Ureter (tissue), 1 donor: ENCODE results near the gene KLF15. TPM values are rescaled to one million over a fixed set of nuclear protein-coding genes. Genes with fewer than 3 reads are reported as not detected.
"Not testable (repeated sequence)": the region's sequence is repeated elsewhere in the genome, so short reads cannot be mapped to it uniquely, and the experiment has no call there.

Experiments
- DNase-seq: peaks from one replicate; pipeline ENCODE4 v3.0.0-alpha.2; 2020; ENCODE audit warnings: low spot score
- total RNA-seq: library from RNA; stranded (reverse); gene quantifications from one replicate; pipeline ENCODE4 v1.2.4, GENCODE V29; 2023
- donor health status: DM: yes; HTN: yes; CAD: no.

KLF15 gene
- total RNA-seq, 1 donor from 2014 or later, result 18.9 TPM

DNA sequence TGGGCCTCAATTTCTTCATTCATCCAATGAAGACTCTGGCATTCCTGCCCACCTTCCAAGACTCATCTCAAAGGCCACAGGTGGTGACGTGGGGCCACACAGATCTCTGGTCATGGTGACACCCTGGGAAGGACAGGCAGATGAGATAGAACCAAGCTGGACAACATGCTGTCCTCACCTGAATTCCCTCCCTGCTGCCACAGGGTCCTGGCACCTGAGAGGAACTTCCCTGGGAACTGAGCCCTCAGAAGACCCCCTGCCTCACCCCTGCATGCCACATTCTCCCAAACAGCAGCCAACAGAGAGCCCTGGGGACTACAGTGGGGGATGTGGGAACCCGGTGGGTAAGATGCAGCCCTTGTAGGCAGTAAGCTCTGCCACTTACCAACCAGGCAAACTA is 10.7 kb downstream of the KLF15 start:
- DNase-seq, result peak; percentile 29

DNA sequence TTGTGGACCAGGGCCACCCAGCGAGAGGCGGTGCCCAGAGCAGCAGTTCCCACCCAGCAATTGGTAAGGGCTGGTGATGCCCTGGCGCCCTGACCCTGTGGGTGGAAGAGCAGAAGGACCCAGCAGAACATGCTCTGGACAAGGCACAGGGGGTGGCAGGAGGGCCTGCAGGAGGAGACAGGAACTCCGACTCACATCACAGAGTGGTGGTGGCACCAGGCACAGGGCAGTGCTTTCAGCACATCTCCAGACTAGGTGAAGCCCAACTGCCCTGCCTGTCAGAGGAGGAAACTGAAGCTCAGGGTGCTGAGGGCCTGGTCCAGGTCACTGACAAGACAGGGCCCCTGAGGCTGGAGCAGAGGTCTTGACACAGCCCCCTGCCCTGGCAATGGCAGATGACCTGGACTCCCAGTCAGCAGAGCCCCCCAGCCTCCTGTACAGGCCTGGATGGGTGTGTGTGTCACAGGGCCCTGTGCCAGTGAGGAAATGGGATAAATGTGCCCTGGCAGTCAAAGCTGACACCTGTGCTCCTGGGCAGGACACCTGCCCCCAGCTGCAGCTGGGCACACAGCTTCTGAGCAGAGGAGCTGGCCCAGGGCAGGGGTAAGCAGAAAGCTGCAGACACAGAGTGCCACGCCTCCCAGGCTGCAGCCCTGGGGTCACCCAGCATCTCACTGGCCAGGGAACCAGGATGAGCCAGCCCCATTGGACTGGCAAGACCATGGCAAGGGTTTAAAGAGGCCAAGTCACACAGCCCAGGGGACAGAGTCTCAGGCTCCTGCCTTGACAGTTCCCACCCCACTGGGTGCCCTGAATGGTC is 11.4 kb downstream of the KLF15 start:
- DNase-seq, result peak; percentile 34

DNA sequence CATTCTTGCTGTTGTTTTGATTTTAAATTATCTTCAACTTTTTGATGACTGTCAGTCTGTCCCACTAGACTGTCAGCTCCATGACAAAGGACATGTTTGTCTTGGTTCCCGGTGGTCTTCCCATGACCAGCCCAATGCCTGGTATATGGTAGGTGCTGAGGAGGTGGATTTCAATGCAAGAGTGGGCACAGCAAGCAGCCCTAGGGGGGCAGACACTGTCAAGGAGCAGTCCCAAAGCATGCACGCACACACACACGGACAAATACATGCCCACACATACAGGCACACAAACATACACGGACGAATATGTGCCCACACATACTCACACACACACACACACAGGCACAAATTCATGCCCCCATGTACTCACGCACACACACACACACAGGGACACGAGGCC is 12.0 kb downstream of the KLF15 start:
- no peak for DNase-seq

DNA sequence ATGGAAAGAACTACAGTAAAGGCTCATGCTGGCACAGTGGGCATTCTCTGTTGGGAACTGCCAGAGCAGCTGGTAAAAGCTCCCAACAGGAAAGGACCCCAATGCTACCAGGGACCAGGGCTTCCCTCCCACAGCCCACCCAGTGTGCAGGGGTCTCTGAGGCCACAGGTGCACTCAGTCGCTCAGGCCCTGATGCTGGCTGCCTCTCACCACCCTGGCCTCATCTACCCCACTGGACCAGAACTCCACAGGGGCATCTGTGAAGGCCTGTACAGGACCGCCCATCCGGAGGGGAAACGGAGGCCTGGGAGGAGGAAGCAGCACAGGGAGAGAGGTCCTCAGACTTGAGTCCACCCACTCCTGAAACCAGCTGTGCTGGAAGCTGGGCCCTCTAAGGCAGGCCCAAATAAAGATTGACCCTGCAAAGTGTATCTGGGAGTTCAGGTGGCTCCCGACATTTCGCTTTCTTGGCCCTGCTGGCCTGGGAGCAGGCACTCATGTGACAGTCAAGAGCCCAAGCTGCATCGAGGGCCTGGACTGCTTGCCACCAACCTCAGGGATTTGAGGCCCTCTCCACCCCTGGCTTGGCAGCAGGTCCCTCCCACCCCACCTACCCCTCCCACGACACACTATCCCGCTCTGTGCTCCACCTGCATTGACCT is 12.7 kb downstream of the KLF15 start:
- DNase-seq, result peak; percentile 38

DNA sequence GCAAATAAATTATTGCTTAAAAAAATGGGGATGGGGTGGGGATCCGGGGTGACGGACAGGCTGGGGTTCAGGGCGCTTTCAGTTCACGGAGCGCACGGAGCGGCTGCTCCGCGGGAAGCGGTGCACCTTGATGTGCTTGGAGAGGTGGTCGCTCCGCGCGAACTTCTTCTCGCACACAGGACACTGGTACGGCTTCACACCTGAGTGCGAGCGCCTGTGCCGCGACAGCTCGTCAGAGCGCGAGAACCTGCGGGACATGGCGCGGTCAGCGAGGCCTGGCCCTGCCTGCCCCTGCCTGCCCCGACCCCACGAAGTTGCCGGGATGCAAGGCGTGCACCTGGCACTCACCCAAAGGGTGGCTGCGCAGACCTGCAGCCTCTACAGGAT is 13.6 kb downstream of the KLF15 start:
- peak; percentile 37 for DNase-seq

DNA sequence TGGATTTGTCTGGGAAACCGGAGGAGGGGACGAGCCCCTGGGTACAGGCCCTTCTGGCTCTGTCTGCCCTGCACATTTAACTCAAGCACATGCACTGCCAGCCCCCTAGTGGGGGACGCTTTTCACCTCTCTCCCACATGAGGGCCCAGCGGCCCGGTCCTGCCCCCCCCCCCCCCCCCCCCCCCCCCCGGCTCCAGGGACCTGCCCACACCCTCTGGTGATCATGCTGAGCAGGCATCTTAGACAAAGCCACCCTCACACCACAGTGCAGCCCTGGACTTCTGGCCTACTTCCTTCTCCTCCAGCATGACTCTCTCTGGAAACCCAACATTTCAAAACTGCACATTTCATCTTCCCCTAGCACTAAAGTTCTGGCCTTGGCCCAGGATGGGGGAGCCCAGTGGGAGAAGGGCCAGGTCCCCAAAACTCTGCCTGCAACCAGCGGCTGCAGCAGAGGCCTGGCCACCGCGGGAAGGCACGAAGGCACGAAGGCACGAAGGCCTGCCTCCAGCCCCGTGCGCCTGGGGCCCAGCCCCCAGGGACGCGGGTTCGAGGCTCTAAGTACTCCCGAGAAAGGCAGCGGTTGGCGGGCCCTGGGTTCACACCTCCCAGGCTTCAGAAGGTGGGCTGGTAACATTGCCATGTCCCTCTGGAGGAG is 14.1 kb downstream of the KLF15 start:
- DNase-seq, result peak; percentile 42

DNA sequence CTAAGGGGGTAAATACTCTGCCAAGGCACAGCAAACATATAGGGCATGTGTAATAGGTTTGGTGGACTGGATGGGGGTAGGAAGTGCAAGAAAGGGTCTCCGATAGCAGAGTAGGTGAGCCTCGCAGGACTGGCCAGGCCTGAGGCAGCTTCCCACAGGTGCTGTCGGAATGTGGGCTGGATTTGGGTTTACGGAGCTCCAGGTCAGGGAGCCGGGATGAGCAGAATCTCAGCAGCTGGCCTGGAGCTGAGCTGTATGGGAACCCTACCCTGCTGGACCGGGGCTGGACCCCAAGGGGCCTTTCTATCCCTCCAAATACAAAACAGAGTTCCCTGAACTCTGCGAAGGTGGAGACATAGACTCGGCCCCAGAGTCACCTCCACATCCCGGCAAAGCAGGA is 15.0 kb downstream of the KLF15 start:
- peak; percentile 24 for DNase-seq

DNA sequence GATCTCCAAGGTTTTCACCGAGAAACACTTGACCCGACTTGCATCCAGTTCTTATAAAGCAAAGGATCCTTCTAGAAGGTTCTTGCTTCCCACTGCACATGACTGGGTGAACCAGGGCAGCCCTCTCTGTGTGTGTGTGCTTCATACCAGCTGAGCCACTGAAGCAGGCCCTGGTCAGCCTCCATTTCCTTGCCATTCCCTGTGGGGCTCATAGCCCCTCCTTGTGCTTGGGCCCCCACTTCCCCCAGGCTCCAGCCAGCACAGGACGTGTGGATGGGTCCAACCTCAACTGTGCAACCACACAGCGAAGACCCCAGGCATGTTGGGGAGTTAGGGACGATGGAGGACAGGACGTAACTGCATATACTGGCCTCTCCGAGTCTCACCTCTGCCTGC is 15.5 kb downstream of the KLF15 start:
- peak; percentile 27 for DNase-seq

DNA sequence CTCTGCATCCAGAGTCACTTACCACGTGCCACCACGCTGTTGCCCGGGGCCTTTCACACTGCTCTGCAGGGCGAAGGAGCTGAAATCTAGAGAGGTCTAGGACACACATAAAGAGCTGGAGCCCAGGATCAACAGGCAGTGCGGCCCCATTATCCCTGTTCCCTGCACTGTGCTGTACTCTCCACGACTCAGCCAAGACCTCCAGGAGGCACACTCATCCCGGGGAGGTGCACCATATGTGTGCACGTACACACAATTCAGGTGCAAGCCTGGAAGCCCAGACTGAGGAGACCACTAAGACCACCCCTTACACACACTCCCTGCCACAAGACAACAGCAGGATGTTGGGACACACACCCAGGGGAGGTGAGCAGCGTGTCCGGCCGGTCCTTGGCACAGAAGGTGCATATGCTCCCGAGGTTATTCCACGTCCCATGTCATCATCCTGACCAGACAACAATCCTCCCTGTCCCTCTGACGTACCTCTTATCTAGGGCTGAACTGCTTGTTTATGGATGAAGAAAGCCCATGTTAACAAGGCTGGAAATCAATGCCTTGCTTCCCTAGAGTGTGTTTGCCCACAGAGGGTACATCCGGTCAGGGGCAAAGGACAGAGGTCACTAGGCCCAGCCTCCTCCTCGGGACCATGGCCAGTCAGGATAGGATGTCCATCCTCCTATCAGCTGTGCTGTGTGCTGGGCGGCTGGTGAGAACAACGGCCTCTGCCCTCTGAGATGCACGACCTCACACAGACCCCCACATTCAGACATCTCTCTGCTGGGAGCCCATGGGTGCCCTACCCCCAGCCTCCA is 16.1 kb downstream of the KLF15 start:
- DNase-seq, result peak; percentile 35

DNA sequence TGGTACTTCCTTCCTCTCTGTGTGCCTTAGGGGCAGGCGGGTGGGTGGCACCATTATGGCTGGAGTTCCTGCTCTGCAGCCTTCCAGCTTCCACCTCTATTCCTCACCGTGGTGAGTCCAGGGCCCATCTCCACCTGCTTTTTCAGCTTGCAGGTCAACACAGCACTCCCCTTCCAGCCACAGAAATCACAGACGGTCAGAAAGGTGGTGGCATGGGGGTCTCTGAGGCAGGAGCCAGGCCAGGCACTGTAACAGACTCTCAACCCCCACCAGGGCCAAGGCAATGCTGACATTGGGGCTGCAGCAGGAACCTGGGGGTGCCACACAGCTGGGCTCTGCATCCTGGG is 16.6 kb downstream of the KLF15 start:
- peak; percentile 25 for DNase-seq

DNA sequence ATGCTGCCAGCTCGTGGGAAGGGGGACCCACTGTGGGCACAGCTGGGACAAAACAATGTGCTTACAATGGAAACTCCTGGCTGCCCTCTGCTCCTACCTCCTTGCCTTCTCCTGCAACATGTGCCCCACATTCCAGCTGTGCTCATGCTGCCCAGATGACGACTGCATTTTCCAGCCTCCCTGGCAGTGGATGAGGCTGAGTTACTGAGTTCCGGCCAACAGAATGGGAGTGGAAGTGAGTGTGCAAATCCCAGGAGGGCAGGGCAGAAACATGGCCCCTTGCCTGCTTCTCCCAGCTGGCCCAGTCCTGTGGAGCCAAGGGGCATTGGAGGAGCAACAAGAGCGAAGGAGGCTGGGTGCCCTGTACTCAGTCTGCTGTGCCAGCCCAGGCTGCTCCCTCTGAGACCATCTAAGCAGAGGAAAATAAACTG is 17.1 kb downstream of the KLF15 start:
- peak; percentile 37 for DNase-seq

DNA sequence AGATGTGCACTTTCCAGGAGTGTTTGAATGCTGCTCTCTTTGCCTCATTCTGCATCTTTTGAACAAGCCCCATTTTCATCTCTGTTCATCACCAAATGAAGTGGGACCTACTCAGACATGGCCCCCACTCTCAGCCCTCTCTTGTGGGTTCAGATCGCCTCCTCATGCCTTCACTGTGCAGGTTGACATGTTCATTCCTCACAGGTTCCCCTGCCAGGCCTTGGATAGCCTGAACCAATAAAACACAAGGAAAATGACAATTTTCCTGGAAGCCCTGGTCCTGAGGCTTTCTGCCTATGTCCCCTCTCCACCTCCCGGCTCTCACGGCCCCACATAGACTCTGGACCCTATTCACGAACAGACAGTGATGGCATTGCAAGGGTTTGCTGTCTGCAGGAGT is 17.7 kb downstream of the KLF15 start:
- no peak for DNase-seq

DNA sequence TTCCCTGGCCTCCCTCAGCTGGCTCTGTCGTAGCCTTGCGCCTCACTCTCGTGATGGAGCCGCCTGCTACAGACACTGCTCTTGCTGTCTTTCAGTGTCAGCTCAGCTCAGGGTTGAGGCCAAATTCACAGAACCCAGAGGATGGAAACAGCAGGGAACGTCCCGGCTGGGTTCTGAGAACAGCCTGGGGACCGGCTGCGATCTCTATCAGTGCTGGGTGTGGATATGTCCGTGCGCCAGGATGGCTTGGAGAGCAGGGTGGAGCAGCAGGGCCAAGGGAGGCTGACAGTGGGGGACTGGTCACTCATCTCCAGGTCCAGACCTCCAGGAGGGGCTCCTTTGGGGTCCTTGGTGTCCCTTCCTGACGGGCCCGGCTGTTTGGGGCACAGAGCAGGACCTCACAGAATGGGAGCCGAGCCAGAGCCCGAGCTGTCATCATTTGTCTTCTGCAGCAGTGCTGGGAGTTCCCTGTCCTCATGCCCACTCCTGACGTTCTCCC is 18.4 kb downstream of the KLF15 start:
- peak; percentile 36 for DNase-seq

DNA sequence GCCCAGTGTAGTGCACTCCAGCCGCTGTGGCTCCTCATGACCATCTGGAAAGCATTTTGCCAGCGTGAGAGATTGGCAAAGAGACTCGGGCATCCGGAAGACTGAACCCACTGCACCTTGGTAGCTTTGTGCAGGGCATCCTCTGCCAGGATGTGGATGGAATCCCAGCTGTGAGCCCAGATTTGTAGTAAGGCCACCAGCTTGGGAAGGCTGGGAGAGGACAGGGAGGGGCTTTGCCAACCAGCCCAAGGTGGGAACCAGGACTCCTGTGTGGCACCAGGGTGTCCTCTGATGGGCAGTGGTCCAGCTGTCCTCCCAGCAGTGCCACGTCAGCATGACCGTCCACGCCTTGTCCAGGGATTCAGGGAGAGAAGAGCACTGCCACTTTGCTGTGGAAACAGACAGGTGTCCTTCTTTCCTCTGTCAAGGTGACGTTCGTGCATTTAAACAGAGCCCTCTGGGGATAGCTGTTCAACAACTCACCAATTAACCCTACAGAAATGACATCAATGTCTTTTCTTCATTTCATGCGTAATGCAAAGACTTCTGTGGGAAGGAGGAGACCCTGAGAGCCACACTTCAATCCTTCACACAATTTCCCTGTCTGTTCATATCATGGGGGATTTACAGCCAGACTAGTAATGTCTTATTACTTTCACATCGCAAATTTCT is 19.1 kb downstream of the KLF15 start:
- DNase-seq, result peak; percentile 29

DNA sequence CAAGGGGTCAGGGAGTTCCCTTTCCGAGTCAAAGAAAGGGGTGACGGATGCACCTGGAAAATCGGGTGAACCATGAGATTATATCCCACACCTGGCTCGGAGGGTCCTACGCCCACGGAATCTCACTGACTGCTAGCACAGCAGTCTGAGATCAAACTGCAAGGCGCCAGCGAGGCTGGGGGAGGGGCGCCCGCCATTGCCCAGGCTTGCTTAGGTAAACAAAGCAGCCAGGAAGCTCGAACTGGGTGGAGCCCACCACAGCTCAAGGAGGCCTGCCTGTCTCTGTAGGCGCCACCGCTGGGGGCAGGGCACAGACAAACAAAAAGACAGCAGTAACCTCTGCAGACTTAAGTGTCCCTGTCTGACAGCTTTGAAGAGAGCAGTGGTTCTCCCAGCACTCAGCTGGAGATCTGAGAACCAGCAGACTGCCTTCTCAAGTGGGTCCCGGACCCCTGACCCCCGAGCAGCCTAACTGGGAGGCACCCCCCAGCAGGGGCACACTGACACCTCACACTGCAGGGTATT is 25.3 kb downstream of the KLF15 start:
- not testable (repeated sequence) for DNase-seq

DNA sequence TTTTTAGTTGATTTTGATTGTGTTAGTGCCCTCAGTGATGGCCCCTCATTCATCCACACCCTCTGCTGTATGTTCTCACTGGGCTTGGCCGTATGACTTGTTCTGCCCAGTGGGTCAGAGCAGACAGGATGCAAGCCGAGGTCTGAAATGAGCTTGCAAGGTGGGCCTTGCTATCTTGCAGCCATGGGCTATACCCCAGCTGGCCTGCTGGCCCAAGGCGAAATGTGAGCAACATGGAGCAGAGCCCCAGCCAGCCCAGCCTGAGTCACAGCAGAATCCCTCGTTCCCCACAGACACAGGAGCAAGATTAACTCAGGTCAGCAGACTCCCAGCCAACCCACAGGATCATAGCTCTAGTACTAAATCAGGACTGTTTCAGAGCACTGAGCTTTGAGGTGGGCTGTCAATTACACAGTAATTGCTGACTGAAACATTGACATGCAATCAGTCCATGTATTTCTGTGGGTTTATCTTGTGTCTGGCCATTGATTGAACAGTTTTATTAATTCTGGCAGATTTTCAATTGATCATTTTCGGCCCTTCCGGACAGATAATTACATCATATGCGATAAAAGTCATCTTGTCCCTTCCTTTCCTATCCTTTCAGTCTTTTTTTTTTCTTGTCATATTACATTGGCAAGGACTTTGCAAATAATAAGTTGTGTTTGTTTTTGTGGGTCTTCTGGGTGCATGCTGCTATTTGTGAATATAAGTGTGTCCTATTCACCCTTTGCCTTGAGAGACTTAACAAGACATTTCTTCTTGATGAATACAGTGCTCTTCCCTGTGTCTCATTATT is 27.1 kb downstream of the KLF15 start:
- no peak for DNase-seq

DNA sequence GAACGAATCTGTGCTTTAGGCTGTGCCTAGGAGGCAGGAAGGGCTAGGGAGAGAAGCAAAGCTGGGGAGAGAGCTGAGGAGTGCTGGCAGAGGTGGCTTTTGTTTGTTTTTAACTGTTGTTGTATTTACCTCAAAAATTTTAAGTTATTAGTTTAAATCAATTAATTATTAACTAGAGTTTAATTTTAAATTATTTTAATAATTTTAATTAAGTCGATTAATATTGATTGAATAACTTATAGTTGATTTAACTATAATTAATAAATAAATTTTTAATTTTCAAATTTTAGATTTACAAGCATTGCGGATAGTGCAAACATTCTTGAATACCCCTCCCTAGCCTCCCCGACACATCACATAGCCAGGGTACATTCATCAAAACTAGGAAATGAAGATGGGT is 30.6 kb downstream of the KLF15 start:
- no peak for DNase-seq

DNA sequence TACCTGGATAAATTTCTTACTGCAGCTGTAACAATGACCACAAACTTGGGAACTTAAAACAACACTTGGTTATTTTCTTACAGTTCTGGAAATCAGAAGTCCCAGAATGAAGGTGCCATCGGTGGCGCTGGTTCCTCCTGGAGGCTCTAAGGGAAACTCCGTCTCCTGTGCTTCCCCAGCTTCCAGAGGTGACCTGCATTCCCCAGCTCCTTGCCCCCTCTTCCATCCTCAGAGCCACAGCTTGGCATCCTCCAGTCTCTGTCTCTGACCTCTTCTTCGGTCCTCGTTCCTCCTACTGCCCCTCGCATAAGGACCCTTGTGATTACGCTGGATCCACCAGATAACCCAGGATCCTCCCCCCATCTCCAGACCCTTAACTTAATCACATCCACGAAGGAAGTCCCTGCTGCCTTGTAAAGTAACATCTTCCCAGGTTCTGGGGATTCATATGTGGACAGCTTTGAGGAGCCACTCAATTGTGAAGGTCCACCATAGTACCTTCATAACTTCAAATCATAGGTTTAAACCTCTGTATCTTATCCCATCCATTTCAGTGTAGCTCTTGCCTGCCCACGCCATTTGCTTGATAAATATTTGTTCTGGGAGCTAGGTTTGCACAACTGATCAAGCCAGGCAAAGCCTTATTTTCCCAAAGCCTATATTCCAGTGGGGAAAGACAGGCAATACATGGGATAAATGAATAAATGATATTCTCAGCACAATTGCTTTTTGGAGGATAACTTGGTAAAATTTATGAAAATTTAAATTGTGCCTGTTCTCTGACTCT is 34.8 kb downstream of the KLF15 start:
- peak; percentile 35 for DNase-seq

DNA sequence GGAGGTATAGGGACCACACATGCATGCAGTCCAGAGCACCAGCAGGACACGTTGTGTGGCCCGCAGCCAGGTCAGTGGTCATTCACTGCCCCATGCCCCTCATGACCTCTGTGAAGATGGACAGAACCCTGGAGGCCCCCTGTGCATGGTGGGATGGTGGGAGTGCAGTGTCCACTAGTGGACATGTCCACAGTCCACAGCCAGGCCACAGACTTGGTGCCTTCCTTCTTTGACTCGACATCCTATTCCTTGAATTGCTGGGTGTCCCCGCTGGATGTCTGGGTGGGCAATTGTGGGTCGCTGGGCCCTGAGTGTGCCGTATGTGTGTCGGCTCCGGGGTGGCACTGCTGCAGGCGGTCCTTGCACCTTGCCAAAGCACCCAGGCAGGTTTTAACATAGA is 35.7 kb downstream of the KLF15 start:
- DNase-seq, result no peak
